ENCODE data around the gene ST3GAL5.
"Not testable (repeated sequence)": the region's sequence is repeated elsewhere in the genome, so short reads cannot be mapped to it uniquely, and the experiment has no call there.

ST3GAL5 gene

DNA sequence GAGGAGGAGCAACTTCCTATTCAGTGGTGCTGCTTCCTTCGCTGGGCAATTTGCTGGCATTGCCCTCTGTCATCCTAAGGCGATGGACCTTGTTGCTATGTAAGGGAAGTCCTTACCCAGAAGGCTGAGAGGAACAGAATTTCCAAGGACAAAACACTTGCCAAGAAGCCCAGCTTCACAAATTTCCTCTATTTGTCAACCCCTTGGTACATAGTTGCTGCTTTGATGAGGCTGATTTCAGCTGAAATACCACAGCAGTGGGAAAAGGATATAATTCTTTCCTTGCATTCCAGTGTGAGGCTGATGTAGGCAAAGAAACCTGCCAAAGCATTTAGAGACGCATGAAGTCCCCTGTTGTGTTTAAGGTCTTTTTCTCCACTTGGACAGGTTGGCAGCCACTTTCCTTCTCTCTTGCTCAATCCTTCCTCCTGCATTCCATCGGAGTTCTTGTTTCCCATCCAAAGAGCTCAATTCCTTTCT is 16.4 kb upstream of the ST3GAL5 start:
- Histone ChIP-seq H3K9ac (ENCODE audit: low read length) (no peak overlapping the region), H3K9me3 (ENCODE audit: control insufficient read depth, insufficient read depth, low read depth, low read length) (no peaks in the 10 kb centered on the region), H3K27ac (ENCODE audit: low read depth, low read length) (no peak overlapping the region), H3K4me3 (ENCODE audit: low read depth, low read length) (no peak overlapping the region), H3K27me3 (ENCODE audit: control insufficient read depth, insufficient read depth, low read length) (no peaks in the 10 kb centered on the region), H3K36me3 (ENCODE audit: control insufficient read depth, insufficient read depth, low read length) (no peaks in the 10 kb centered on the region), H3K4me1 (ENCODE audit: control insufficient read depth, insufficient read depth, low read length) (no peaks in the 10 kb centered on the region)

- Histone ChIP-seq H3K27me3 (ENCODE audit: control insufficient read depth, insufficient read depth, low read length) (no peaks in the 10 kb centered on the region), H3K27ac (ENCODE audit: low read depth, low read length) (no peak overlapping the region), H3K9me3 (ENCODE audit: control insufficient read depth, insufficient read depth, low read depth, low read length) (no peaks in the 10 kb centered on the region), H3K4me3 (ENCODE audit: low read depth, low read length) (no peak overlapping the region), H3K36me3 (ENCODE audit: control insufficient read depth, insufficient read depth, low read length) (no peaks in the 10 kb centered on the region), H3K4me1 (ENCODE audit: control insufficient read depth, insufficient read depth, low read length) (no peaks in the 10 kb centered on the region), H3K9ac (ENCODE audit: low read length) (no peak overlapping the region)
Observed at GRCh38 chr2:85903849-85904248, 15.1 kb upstream of the ST3GAL5 start.

DNA sequence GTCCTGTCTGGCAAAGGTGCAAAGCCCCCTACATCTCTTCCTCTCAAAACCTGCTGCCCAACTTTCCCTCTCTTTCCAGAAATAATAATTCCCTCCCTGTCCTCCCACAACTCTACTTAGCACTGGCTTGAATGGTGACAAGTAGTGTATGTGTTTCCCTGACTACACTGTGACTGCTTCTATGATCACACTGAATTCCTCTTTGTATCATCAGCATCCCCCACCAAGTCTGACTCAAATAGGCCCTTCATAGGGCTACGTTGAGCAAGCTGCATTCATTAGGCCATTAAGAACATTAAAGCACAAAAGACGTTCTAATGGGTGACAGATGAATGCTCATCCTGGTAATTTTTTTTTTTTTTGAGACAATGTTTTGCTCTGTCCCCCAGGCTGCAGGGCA is 13.7 kb upstream of the ST3GAL5 start:
- Histone ChIP-seq H3K36me3 (ENCODE audit: control insufficient read depth, insufficient read depth, low read length) (no peaks in the 10 kb centered on the region), H3K9ac (ENCODE audit: low read length) (no peak overlapping the region), H3K4me3 (ENCODE audit: low read depth, low read length) (no peak overlapping the region), H3K4me1 (ENCODE audit: control insufficient read depth, insufficient read depth, low read length) (no peaks in the 10 kb centered on the region), H3K27me3 (ENCODE audit: control insufficient read depth, insufficient read depth, low read length) (no peaks in the 10 kb centered on the region), H3K27ac (ENCODE audit: low read depth, low read length) (no peak overlapping the region), H3K9me3 (ENCODE audit: control insufficient read depth, insufficient read depth, low read depth, low read length) (no peaks in the 10 kb centered on the region)

GRCh38 chr2:85901155-85901554 is 12.4 kb upstream of the ST3GAL5 start:
- Histone ChIP-seq H3K9me3 (ENCODE audit: control insufficient read depth, insufficient read depth, low read depth, low read length) (no peaks in the 10 kb centered on the region), H3K9ac (ENCODE audit: low read length) (no peak overlapping the region), H3K27ac (ENCODE audit: low read depth, low read length) (no peak overlapping the region), H3K4me1 (ENCODE audit: control insufficient read depth, insufficient read depth, low read length) (no peaks in the 10 kb centered on the region), H3K36me3 (ENCODE audit: control insufficient read depth, insufficient read depth, low read length) (no peaks in the 10 kb centered on the region), H3K27me3 (ENCODE audit: control insufficient read depth, insufficient read depth, low read length) (no peaks in the 10 kb centered on the region), H3K4me3 (ENCODE audit: low read depth, low read length) (no peak overlapping the region)

DNA sequence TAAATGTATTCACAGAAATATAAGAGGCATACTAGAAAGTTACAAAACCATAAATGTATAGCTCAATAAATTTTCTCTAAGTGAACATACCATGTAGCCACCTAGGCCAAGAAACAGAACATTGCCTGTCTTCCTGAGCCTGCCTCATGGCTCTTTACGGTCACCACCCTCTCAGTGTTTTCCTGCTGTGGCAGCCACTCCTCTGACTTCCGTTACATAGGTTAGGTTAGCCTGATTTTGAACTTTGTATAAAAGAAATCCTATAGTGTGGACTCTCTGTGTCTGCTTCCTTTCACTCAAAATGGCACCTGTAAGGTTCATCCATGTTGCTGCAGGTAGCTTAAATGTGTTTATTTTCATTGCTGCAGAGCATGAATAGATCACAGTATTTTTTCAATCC is 11.6 kb upstream of the ST3GAL5 start:
- H3K36me3 ChIP-seq (ENCODE audit: control insufficient read depth, insufficient read depth, low read length) = no peaks in the 10 kb centered on the region
- H3K27ac ChIP-seq (ENCODE audit: low read depth, low read length) = no peak overlapping the region
- H3K4me1 ChIP-seq (ENCODE audit: control insufficient read depth, insufficient read depth, low read length) = no peaks in the 10 kb centered on the region
- H3K27me3 ChIP-seq (ENCODE audit: control insufficient read depth, insufficient read depth, low read length) = no peaks in the 10 kb centered on the region
- 0 out of 2 replicates have a peak, but pooled peaks cover 2% of the 10 kb centered on the region for H3K9me3 ChIP-seq (ENCODE audit: control insufficient read depth, insufficient read depth, low read depth, low read length)
- no peak overlapping the region for H3K4me3 ChIP-seq (ENCODE audit: low read depth, low read length)
- H3K9ac ChIP-seq (ENCODE audit: low read length) = no peak overlapping the region

GRCh38 chr2:85899849-85900248 is 11.1 kb upstream of the ST3GAL5 start:
- no peaks in the 10 kb centered on the region for H3K36me3 ChIP-seq (ENCODE audit: control insufficient read depth, insufficient read depth, low read length)
- H3K27ac ChIP-seq (ENCODE audit: low read depth, low read length) = no peak overlapping the region

DNA sequence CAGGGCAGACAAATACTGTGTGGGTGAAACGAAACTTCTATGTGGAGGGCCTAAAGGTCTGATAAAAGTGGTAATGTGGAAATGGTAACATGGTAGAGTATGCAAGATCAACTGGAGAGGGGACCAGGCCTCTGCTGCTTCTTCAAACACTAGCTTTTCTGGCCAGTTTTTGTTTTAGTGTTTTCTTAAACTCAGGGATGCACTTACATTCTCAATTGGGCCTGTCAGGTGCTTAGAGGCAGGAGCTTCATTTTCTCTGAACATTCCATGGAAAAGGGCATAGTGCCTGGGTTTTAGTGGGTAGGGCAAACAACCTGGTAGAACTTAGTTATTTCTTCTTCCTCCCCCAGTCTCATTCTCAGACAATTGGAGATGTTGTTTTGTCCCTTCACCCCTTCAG is 10.5 kb upstream of the ST3GAL5 start:
- Histone ChIP-seq H3K9me3 (ENCODE audit: control insufficient read depth, insufficient read depth, low read depth, low read length) (0 out of 2 replicates have a peak, but pooled peaks cover 2% of the 10 kb centered on the region), H3K27me3 (ENCODE audit: control insufficient read depth, insufficient read depth, low read length) (no peaks in the 10 kb centered on the region), H3K4me3 (ENCODE audit: low read depth, low read length) (no peak overlapping the region), H3K27ac (ENCODE audit: low read depth, low read length) (no peak overlapping the region), H3K4me1 (ENCODE audit: control insufficient read depth, insufficient read depth, low read length) (no peaks in the 10 kb centered on the region), H3K36me3 (ENCODE audit: control insufficient read depth, insufficient read depth, low read length) (no peaks in the 10 kb centered on the region), H3K9ac (ENCODE audit: low read length) (no peak overlapping the region)

More at GRCh38 chr2:85899849-85900248, 11.1 kb upstream of the ST3GAL5 start:
- H3K9ac ChIP-seq (ENCODE audit: low read length) = no peak overlapping the region
- no peaks in the 10 kb centered on the region for H3K27me3 ChIP-seq (ENCODE audit: control insufficient read depth, insufficient read depth, low read length)
- no peak overlapping the region for H3K4me3 ChIP-seq (ENCODE audit: low read depth, low read length)
- no peaks in the 10 kb centered on the region for H3K4me1 ChIP-seq (ENCODE audit: control insufficient read depth, insufficient read depth, low read length)
- H3K9me3 ChIP-seq (ENCODE audit: control insufficient read depth, insufficient read depth, low read depth, low read length) = 0 out of 2 replicates have a peak, but pooled peaks cover 2% of the 10 kb centered on the region

DNA sequence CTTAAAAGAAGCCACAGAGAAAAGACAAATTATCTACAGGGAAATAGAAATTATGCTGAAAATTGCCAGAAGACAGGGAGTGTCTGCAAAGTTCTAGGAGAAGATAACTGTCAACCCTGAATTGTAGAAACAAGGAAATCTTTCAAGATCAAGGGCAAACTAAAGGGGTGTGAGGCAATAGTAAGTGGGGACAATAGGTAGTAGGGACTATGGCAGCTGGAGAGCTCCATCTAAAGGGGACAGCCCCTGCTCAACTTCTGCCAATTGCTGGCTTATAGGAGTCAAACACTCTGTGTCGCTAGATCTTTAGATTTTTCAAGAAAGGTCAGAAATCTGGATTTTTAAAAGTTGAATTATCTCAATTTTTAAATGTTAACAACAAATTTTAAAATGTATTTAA is 10.1 kb upstream of the ST3GAL5 start:
- Histone ChIP-seq H3K27ac (ENCODE audit: low read depth, low read length) (no peak overlapping the region), H3K9me3 (ENCODE audit: control insufficient read depth, insufficient read depth, low read depth, low read length) (0 out of 2 replicates have a peak, but pooled peaks cover 2% of the 10 kb centered on the region), H3K27me3 (ENCODE audit: control insufficient read depth, insufficient read depth, low read length) (no peaks in the 10 kb centered on the region), H3K4me1 (ENCODE audit: control insufficient read depth, insufficient read depth, low read length) (no peaks in the 10 kb centered on the region), H3K9ac (ENCODE audit: low read length) (no peak overlapping the region), H3K4me3 (ENCODE audit: low read depth, low read length) (no peak overlapping the region), H3K36me3 (ENCODE audit: control insufficient read depth, insufficient read depth, low read length) (no peaks in the 10 kb centered on the region)

GRCh38 chr2:85894554-85895278 is 5.9 kb upstream of the ST3GAL5 start:
- not testable (repeated sequence) for H3K27me3 ChIP-seq (ENCODE audit: control insufficient read depth, insufficient read depth, low read length); H3K9me3 ChIP-seq (ENCODE audit: control insufficient read depth, insufficient read depth, low read depth, low read length); H3K36me3 ChIP-seq (ENCODE audit: control insufficient read depth, insufficient read depth, low read length)

GRCh38 chr2:85893428-85894258 is 4.9 kb upstream of the ST3GAL5 start:
- Histone ChIP-seq H3K9ac (ENCODE audit: low read length) (no peak overlapping the region), H3K4me3 (ENCODE audit: low read depth, low read length) (no peak overlapping the region), H3K27ac (ENCODE audit: low read depth, low read length) (no peak overlapping the region)

More at GRCh38 chr2:85894554-85895278, 5.9 kb upstream of the ST3GAL5 start:
- H3K4me3 ChIP-seq (ENCODE audit: low read depth, low read length); H3K27ac ChIP-seq (ENCODE audit: low read depth, low read length); H3K4me1 ChIP-seq (ENCODE audit: control insufficient read depth, insufficient read depth, low read length); H3K9ac ChIP-seq (ENCODE audit: low read length): not testable (repeated sequence)

More at GRCh38 chr2:85893428-85894258, 4.9 kb upstream of the ST3GAL5 start:
- Histone ChIP-seq H3K27me3 (ENCODE audit: control insufficient read depth, insufficient read depth, low read length) (0 out of 2 replicates have a peak, but pooled peaks cover 8% of the 10 kb centered on the region), H3K36me3 (ENCODE audit: control insufficient read depth, insufficient read depth, low read length) (no peaks in the 10 kb centered on the region), H3K4me1 (ENCODE audit: control insufficient read depth, insufficient read depth, low read length) (peaks cover 9% of the 10 kb centered on the region), H3K9me3 (ENCODE audit: control insufficient read depth, insufficient read depth, low read depth, low read length) (0 out of 2 replicates have a peak, but pooled peaks cover 2% of the 10 kb centered on the region)

All from HUES6 (cell line).